ENCODE measurements around the gene TMEM235. TPM values are rescaled to one million over a fixed set of nuclear protein-coding genes. Genes with fewer than 3 reads are reported as not detected.

Gene TMEM235
- total and polyA plus RNA-seq, 2 donors (not counting 3 experiments of a cell fraction or from before 2014, with no cell fraction given), result 0.04 to 0.38 TPM

DNA sequence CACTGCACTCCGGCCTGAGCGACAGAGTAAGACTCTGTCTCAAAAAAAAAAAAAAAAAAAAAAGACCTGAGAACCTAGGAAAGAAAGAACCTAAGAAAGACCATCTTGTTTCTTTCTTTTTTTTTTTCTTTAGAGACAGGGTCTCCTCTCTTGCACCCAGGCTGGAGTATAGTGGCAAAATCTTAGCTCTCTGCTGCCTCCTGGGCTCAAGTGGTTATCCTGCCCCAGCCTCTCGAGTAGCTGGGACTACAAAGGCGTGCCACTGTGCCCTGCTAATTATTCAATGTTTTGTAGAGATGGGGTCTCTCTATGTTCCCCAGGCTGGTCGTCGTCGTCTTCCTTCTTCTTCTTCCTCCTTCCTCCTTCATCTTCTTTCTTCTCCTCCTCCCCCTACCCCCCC is 25.1 kb upstream of the TMEM235 start:
- H2AFZ ChIP-seq (ENCODE audit: low read depth, low read length), result no peak overlapping the region
- no peak overlapping the region for H3K4me3 ChIP-seq (replicated peaks in 1 of 3; ENCODE audit: insufficient read depth in 1 of 3, low read depth in 1 of 3, low read length in 3 of 3)
- no peaks in the 10 kb centered on the region for H3K4me1 ChIP-seq (ENCODE audit: control insufficient read depth, extremely low read depth, insufficient read depth, low read length)
- FAIRE-seq (peak; percentile 28), DNase-seq (ENCODE audit: low read depth, low spot score) (no peak)
- TF ChIP-seq POLR2AphosphoS5 (IDR thresholded peaks at IDR 0.05; ENCODE audit: insufficient read depth, low read depth, low read length) (no peak), POLR2A (IDR thresholded peaks at IDR 0.05; ENCODE audit: low read depth, low read length) (no peak), GATA2 (IDR thresholded peaks at IDR 0.05; ENCODE audit: insufficient read depth, insufficient read length, low read depth, low read length) (no peak), FOS (IDR thresholded peaks at IDR 0.05; ENCODE audit: borderline replicate concordance, insufficient read depth, low read length) (no peak), EZH2 (IDR thresholded peaks at IDR 0.05; ENCODE audit: borderline replicate concordance, low read depth, low read length, severe bottlenecking) (no peak), MYC (IDR thresholded peaks at IDR 0.05; ENCODE audit: low read depth, low read length) (no peak), JUN (IDR thresholded peaks at IDR 0.05; ENCODE audit: borderline replicate concordance, insufficient read depth, insufficient read length, low read depth) (no peak)
- TF ChIP-seq, protein P1, sequence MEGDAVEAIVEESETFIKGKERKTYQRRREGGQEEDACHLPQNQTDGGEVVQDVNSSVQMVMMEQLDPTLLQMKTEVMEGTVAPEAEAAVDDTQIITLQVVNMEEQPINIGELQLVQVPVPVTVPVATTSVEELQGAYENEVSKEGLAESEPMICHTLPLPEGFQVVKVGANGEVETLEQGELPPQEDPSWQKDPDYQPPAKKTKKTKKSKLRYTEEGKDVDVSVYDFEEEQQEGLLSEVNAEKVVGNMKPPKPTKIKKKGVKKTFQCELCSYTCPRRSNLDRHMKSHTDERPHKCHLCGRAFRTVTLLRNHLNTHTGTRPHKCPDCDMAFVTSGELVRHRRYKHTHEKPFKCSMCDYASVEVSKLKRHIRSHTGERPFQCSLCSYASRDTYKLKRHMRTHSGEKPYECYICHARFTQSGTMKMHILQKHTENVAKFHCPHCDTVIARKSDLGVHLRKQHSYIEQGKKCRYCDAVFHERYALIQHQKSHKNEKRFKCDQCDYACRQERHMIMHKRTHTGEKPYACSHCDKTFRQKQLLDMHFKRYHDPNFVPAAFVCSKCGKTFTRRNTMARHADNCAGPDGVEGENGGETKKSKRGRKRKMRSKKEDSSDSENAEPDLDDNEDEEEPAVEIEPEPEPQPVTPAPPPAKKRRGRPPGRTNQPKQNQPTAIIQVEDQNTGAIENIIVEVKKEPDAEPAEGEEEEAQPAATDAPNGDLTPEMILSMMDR (IDR thresholded peaks at IDR 0.05; ENCODE audit: extremely low read depth in 1 of 2, insufficient read depth in 1 of 2, low read depth in 1 of 2, low read length in 2 of 2), result no peak
- TF ChIP-seq, protein P2, sequence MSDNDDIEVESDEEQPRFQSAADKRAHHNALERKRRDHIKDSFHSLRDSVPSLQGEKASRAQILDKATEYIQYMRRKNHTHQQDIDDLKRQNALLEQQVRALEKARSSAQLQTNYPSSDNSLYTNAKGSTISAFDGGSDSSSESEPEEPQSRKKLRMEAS (IDR thresholded peaks at IDR 0.05; ENCODE audit: insufficient read depth, insufficient read length), result no peak
- H3K9me1 ChIP-seq (replicated peaks; ENCODE audit: control insufficient read depth, extremely low read depth, insufficient read depth, low read length), result no peaks in the 10 kb centered on the region
- H3K27me3 ChIP-seq (ENCODE audit: control insufficient read depth in 2 of 2, insufficient read depth in 2 of 2, low read length in 2 of 2), result no peaks in the 10 kb centered on the region
- H3K36me3 ChIP-seq (ENCODE audit: control insufficient read depth in 2 of 2, extremely low read depth in 1 of 2, insufficient read depth in 2 of 2, low read length in 2 of 2), result peaks cover 0 to 12% of the 10 kb centered on the region in 2 experiments
- H3K9me3 ChIP-seq (replicated peaks; ENCODE audit: control insufficient read depth, insufficient read depth, low read length), result no peaks in the 10 kb centered on the region
- dilution Hi-C loops (cut with MboI; ENCODE audit: extremely low pct_ligation_motif_present, low sequenced_read_pairs), result no loop called here
- H3K27ac ChIP-seq (ENCODE audit: insufficient read depth, low read depth, low read length), result no peak overlapping the region
- no TSS peak for BruUV-seq (replicated peaks)
- H4K20me1 ChIP-seq (replicated peaks; ENCODE audit: control insufficient read depth, extremely low read depth, insufficient read depth, low read length), result no peaks in the 10 kb centered on the region
- intact Hi-C loops (cut with micrococcal nuclease), result no loop called here
- CTCF ChIA-PET, result interaction anchor here (0.7 to 1.5 kb wide), 4 partner anchors 9 to 45 kb away, joined by 4 to 6 read pairs (median 5); no protein-coding TSS in a partner anchor
- H3K9ac ChIP-seq (replicated peaks; ENCODE audit: extremely low read depth, insufficient read depth, low read length), result no peak overlapping the region
- POLR2A ChIA-PET, result no interaction called here
- no peaks in the 10 kb centered on the region for H3K79me2 ChIP-seq (ENCODE audit: control insufficient read depth, insufficient read depth, low read length)
- no peak overlapping the region for H3K4me2 ChIP-seq (ENCODE audit: insufficient read depth, low read length)
